GM12878 (cell line): ENCODE measurements around the gene CADM3. TPM values are rescaled to one million over a fixed set of nuclear protein-coding genes. Genes with fewer than 3 reads are reported as not detected.

Experiments
- ATAC-seq: fragments of 200-7000 bp; cut with Tn5 transposase; 3 replicates; pipeline ENCODE4 v1.9.1; 2020; ENCODE audit warnings: mild to moderate bottlenecking, moderate library complexity
- BruUV-seq: library from RNA; stranded (reverse); fragments of 400-500 nt; replicated peaks from 2 replicates; lab custom pipeline; 2021; lab: Mats Ljungman, UMichigan
- CTCF ChIA-PET: fragments of 300-600 bp; sonication (Branson Sonifier 250); formaldehyde crosslinking; extraction: SDS; loops from one replicate; lab custom pipeline; 2021; ENCODE audit warnings: inconsistent platforms; lab: Yijun Ruan, JAX
- POLR2A ChIA-PET: fragments of 350-600 bp; formaldehyde crosslinking; extraction: SDS; loops from one replicate; lab custom pipeline; 2021; ENCODE audit warnings: inconsistent platforms; lab: Charles Lee
- RAD21 ChIA-PET: fragments of 300-600 bp; sonication (Branson Sonifier 250); formaldehyde crosslinking; loops from one replicate; lab custom pipeline; 2023; ENCODE audit warnings: antibody characterized with exemption; ENCODE audit not compliant: unreplicated experiment; lab: Charles Lee
- SMC1A ChIA-PET: fragments of 300-600 bp; sonication (Branson Sonifier 250); formaldehyde crosslinking; loops from one replicate; lab custom pipeline; 2023; ENCODE audit not compliant: unreplicated experiment, uncharacterized antibody; lab: Charles Lee
- DNase-seq: peaks from one replicate; pipeline ENCODE4 v3.0.0-alpha.2; 2011; ENCODE audit warnings: low read depth, low spot score
- FAIRE-seq: peaks from 3 replicates; lab custom pipeline; 2011; peaks lifted over from hg19 to GRCh38; lab: Jason Lieb, UNC
- H2AFZ ChIP-seq: 2 replicates; pipeline ENCODE4 v1.6.0; 2011; ENCODE audit warnings: low read depth, low read length, control low read depth; ENCODE audit not compliant: control insufficient read depth
- H3K27ac ChIP-seq: 2 replicates; pipeline ENCODE4 v1.5.1; 2011; ENCODE audit warnings: control low read depth; ENCODE audit not compliant: control insufficient read depth, insufficient read depth
- H3K27me3 ChIP-seq, 2 experiments: replicated peaks in 1 of 2; 2 replicates each; pipeline versions ENCODE4 v1.6.0 to v1.6.1; 2011; ENCODE audit warnings: low read length in 1 of 2; ENCODE audit not compliant: control insufficient read depth in 2 of 2, insufficient read depth in 2 of 2
- H3K36me3 ChIP-seq, 2 experiments: 2 replicates each; pipeline ENCODE4 v1.5.1; 2011; ENCODE audit warnings: low read length in 1 of 2; ENCODE audit not compliant: control insufficient read depth in 2 of 2, insufficient read depth in 2 of 2
- H3K4me1 ChIP-seq: 2 replicates; pipeline ENCODE4 v1.6.1; 2011; ENCODE audit warnings: mild to moderate bottlenecking, low read length, moderate library complexity, mixed read lengths; ENCODE audit not compliant: control insufficient read depth, insufficient read depth
- H3K4me2 ChIP-seq: 2 replicates; pipeline ENCODE4 v1.6.0; 2011; ENCODE audit warnings: control low read depth; ENCODE audit not compliant: control insufficient read depth, insufficient read depth
- H3K4me3 ChIP-seq: fragments of 200-600 bp; sonication (generic); 2 replicates; pipeline ENCODE4 v1.5.1; 2016
- H3K79me2 ChIP-seq: 2 replicates; pipeline ENCODE4 v1.6.0; 2011; ENCODE audit warnings: low read length; ENCODE audit not compliant: control insufficient read depth, insufficient read depth
- H3K9ac ChIP-seq: 2 replicates; pipeline ENCODE4 v1.8.0; 2011; ENCODE audit warnings: low read length, control low read depth, mixed read lengths; ENCODE audit not compliant: control insufficient read depth, insufficient read depth
- H3K9me3 ChIP-seq: replicated peaks from 3 replicates; pipeline ENCODE4 v1.5.1; 2011; ENCODE audit warnings: mild to moderate bottlenecking, low read length; ENCODE audit not compliant: control insufficient read depth, insufficient read depth
- H4K20me1 ChIP-seq: 2 replicates; pipeline ENCODE4 v1.6.0; 2011; ENCODE audit not compliant: control insufficient read depth, insufficient read depth
- CBFB ChIP-seq: IDR thresholded peaks from 2 replicates; pipeline ENCODE4 v1.6.1; 2016; ENCODE audit warnings: antibody characterized with exemption, low read depth
- CREB1 ChIP-seq: IDR thresholded peaks from 2 replicates; pipeline ENCODE4 v1.6.1; 2012; ENCODE audit warnings: low read depth, mild to moderate bottlenecking, inconsistent platforms
- LARP7 ChIP-seq: fragments of 450-650 bp; IDR thresholded peaks from 2 replicates; pipeline ENCODE4 v1.6.1; 2017; ENCODE audit warnings: mild to moderate bottlenecking
- MTA2 ChIP-seq: fragments of 450-650 bp; IDR thresholded peaks from 2 replicates; pipeline ENCODE4 v1.6.1; 2016; ENCODE audit warnings: low read depth, mild to moderate bottlenecking, moderate library complexity
- MTA3 ChIP-seq: IDR thresholded peaks from 2 replicates; pipeline ENCODE4 v1.6.1; 2012; ENCODE audit warnings: low read length, inconsistent platforms, borderline replicate concordance
- MYB ChIP-seq: fragments of 150-350 bp; IDR thresholded peaks from 2 replicates; pipeline ENCODE4 v1.6.1; 2014; ENCODE audit warnings: mild to moderate bottlenecking, low read depth, low read length, borderline replicate concordance
- PBX3 ChIP-seq: IDR thresholded peaks from 2 replicates; pipeline ENCODE4 v1.6.1; 2011; ENCODE audit warnings: mild to moderate bottlenecking, low read depth, low read length, moderate library complexity; ENCODE audit not compliant: insufficient replicate concordance
- RAD21 ChIP-seq: IDR thresholded peaks from 2 replicates; pipeline ENCODE4 v1.6.1; 2011; ENCODE audit warnings: mild to moderate bottlenecking, low read depth, low read length, moderate library complexity; ENCODE audit not compliant: insufficient read depth
- RB1 ChIP-seq: fragments of 450-650 bp; formaldehyde crosslinking; IDR thresholded peaks from 2 replicates; pipeline ENCODE4 v1.6.1; 2017; ENCODE audit warnings: mild to moderate bottlenecking, borderline replicate concordance
- RFX5 ChIP-seq: IDR thresholded peaks from 2 replicates; pipeline ENCODE4 v1.6.1; 2011; ENCODE audit warnings: low read depth, low read length, improper control_type of control experiment
- SREBF2 ChIP-seq: IDR thresholded peaks from 2 replicates; pipeline ENCODE4 v1.6.1; 2012; ENCODE audit warnings: mild to moderate bottlenecking, low read length
- TCF3 ChIP-seq: IDR thresholded peaks from 2 replicates; pipeline ENCODE4 v1.6.1; 2012; ENCODE audit warnings: low read depth, mild to moderate bottlenecking, low read length, borderline replicate concordance; ENCODE audit not compliant: insufficient read depth
- ZSCAN29 ChIP-seq: fragments of 450-650 bp; IDR thresholded peaks from 2 replicates; pipeline ENCODE4 v1.6.1; 2017; ENCODE audit warnings: mild to moderate bottlenecking, moderate library complexity
- WGBS: methylation state at CpG from one replicate; pipeline ENCODE4 v1.1.6; 2016; ENCODE audit warnings: low lambda C conversion rate; ENCODE audit not compliant: insufficient replicate concordance, insufficient coverage; ENCODE audit errors: missing lambda C conversion rate; 5-methylcytosine and 5-hydroxymethylcytosine counted together
- in situ Hi-C: fragments of 300-500 bp; cut with MboI; formaldehyde crosslinking; loops from 9 replicates; pipeline ENCODE4 v1.14.3; 2018; ENCODE audit warnings: mixed read lengths
- intact Hi-C: fragments of 100-400 bp; cut with micrococcal nuclease; formaldehyde crosslinking; loops from one replicate; pipeline ENCODE4 v1.14.2; 2022; ENCODE audit not compliant: unreplicated experiment
- polyA plus RNA-seq, 11 experiments: library from polyadenylated mRNA; depleted of rRNA in 4 of 11; unstranded in 6 of 11; stranded (reverse) in 5 of 11; fragments of >200 nt; fragmentation: Nextera tagmentation in 4 of 11; fragmentation: Illumina TruSeq in 1 of 11; extraction: Ambion mirVana in 4 of 11; extraction: Trizol in 1 of 11; gene quantifications; 1 replicate in 1 of 11; 2 replicates in 10 of 11; pipeline versions ENCODE4 v1.2.1 to v1.2.3, GENCODE V29; 2011 to 2016; ENCODE audit warnings: inconsistent platforms in 2 of 11, missing spikeins in 2 of 11, low read depth in 1 of 11
- total RNA-seq, 4 experiments: library from RNA; depleted of rRNA in 3 of 4; stranded (reverse); fragments of >200 nt in 3 of 4; fragmentation: Illumina TruSeq in 1 of 4; extraction: Trizol in 1 of 4; gene quantifications; 2 replicates each; pipeline versions ENCODE4 v1.2.1 to v1.2.3, GENCODE V29; 2013 to 2021

The CADM3 gene
- total and polyA plus RNA-seq, 10 of the 15 experiments (the other 5 are each of a cell fraction or from before 2014, with no cell fraction given), result 0.04 to 0.37 TPM; not detected in 8

- H3K27ac ChIP-seq, result no peak overlapping the region
- H3K27me3 ChIP-seq, result peaks cover 0 to 4% of the 10 kb centered on the region in 2 experiments; a peak in 1 of 4 replicates
- RAD21 ChIA-PET, result no interaction called here
- no peaks in the 10 kb centered on the region for H3K9me3 ChIP-seq
- in situ Hi-C loops, result no loop called here
- ATAC-seq (no peak), DNase-seq (no peak), FAIRE-seq (no peak)
- WGBS, result 36% methylated on average over 2 of the region's 2 CpGs
- CTCF ChIA-PET, result interaction anchor here (1.8 to 3.6 kb wide), 2 partner anchors 13 to 29 kb away, joined by 8 to 21 read pairs; no protein-coding TSS in a partner anchor
- intact Hi-C loops, result no loop called here
- SMC1A ChIA-PET, result no interaction called here
- H3K4me2 ChIP-seq, result no peak overlapping the region
- H3K36me3 ChIP-seq, result no peaks in the 10 kb centered on the region
- POLR2A ChIA-PET, result no interaction called here
- no peaks in the 10 kb centered on the region for H4K20me1 ChIP-seq
- no peak overlapping the region for H3K4me3 ChIP-seq
- no peaks in the 10 kb centered on the region for H3K4me1 ChIP-seq
- H3K79me2 ChIP-seq, result no peaks in the 10 kb centered on the region
- TF ChIP-seq TCF3 (no peak), RB1 (no peak), CBFB (no peak), RAD21 (no peak), MYB (no peak), RFX5 (no peak), SREBF2 (no peak), MTA2 (no peak), MTA3 (no peak), CREB1 (no peak), PBX3 (no peak), LARP7 (no peak), ZSCAN29 (no peak)
- H2AFZ ChIP-seq, result no peak overlapping the region
- no peak overlapping the region for H3K9ac ChIP-seq
- no TSS peak for BruUV-seq
Observed at GRCh38 chr1:159184201-159184600, 12.8 kb downstream of the CADM3 start.
